NCI-H1436 (cell line): Measurements from ENCODE around the gene FBXW5.

Experiments
- DNase-seq: peaks from one replicate; lab custom pipeline; 2025; lab: John Stamatoyannopoulos, UW

The FBXW5 gene

GRCh38 chr9:136944519-136945332, at the start of gene FBXW5, which contains the start of gene C8G:
Gene FBXW5, minus strand, starts transcription at chr9:136944738. Its CDS starts 655 bp downstream, at chr9:136944083.
Gene C8G, plus strand, starts transcription at chr9:136945243. Its CDS starts 78 bp downstream, at chr9:136945321.
- peak; percentile 92 for DNase-seq

- no peak for DNase-seq
Observed at GRCh38 chr9:136992819-136993369, 48.4 kb upstream of the FBXW5 start.

- DNase-seq: peak; percentile 84
Observed at GRCh38 chr9:136991993-136992818, 47.7 kb upstream of the FBXW5 start, which contains the start of gene PAXX. Gene PAXX, plus strand, starts transcription at chr9:136992422. Its CDS starts 22 bp downstream, at chr9:136992444.

- no peak for DNase-seq
Observed at GRCh38 chr9:136990242-136990911, 45.8 kb upstream of the FBXW5 start.

- DNase-seq: no peak
Observed at GRCh38 chr9:136988872-136989271, 44.3 kb upstream of the FBXW5 start.

GRCh38 chr9:136985853-136986252, 41.3 kb upstream of the FBXW5 start:
- no peak for DNase-seq

- DNase-seq: no peak
Observed at GRCh38 chr9:136985027-136985602, 40.6 kb upstream of the FBXW5 start.

- DNase-seq: no peak
Observed at GRCh38 chr9:136984464-136985026, 40.0 kb upstream of the FBXW5 start.

GRCh38 chr9:136983656-136984314, 39.2 kb upstream of the FBXW5 start:
- DNase-seq: no peak

- no peak for DNase-seq
Observed at GRCh38 chr9:136983167-136983566, 38.6 kb upstream of the FBXW5 start.

- DNase-seq: no peak
Observed at GRCh38 chr9:136982232-136983051, 37.9 kb upstream of the FBXW5 start, which contains the start of gene LCNL1. Gene LCNL1, plus strand, starts transcription at chr9:136982993. Its CDS starts 594 bp downstream, at chr9:136983587.

GRCh38 chr9:136981588-136982231, 37.2 kb upstream of the FBXW5 start:
- DNase-seq: no peak

- no peak for DNase-seq
Observed at GRCh38 chr9:136980669-136981478, 36.3 kb upstream of the FBXW5 start.

- no peak for DNase-seq
Observed at GRCh38 chr9:136979769-136980587, 35.4 kb upstream of the FBXW5 start.

GRCh38 chr9:136978865-136979544, 34.5 kb upstream of the FBXW5 start:
- no peak for DNase-seq

GRCh38 chr9:136978073-136978864, 33.7 kb upstream of the FBXW5 start:
- DNase-seq: peak; percentile 40
